Left cardiac atrium (tissue), 4 donors: ENCODE measurements around the gene SNTG2. TPM values are rescaled to one million over a fixed set of nuclear protein-coding genes. Genes with fewer than 3 reads are reported as not detected.

Source experiments
- ATAC-seq, 2 donors: fragments of 200-7000 bp; cut with Tn5 transposase; one replicate each; pipeline ENCODE4 v1.9.1; 2020; ENCODE audit warnings: mild to moderate bottlenecking in 2 of 2, moderate library complexity in 2 of 2
- DNase-seq: peaks from one replicate; pipeline ENCODE4 v3.0.0-alpha.2; 2020
- intact Hi-C, 2 donors: fragments of 100-400 bp; cut with DNase I; formaldehyde crosslinking; loops; one replicate each; pipeline versions ENCODE4 v1.14.1 to v1.15.1; 2022 to 2023
- total RNA-seq, 2 donors: library from RNA; stranded (reverse); fragmentation: NEBNext Ultra II Directional; extraction: Animal tissue kit (Norgen Biotek cat#: 25700); gene quantifications; one replicate each; pipeline ENCODE4 v1.2.1, GENCODE V29; 2021
- donor health status: DM: no; HTN: yes; CAD: no.
- donor health status: DM: no; HTN: yes; CAD: no; lungs with severe emphysema.
- donor health status: DM: yes; HTN: yes; CAD: no.
- donor health status: Dilated cardiomyopathy.

Gene SNTG2
- total RNA-seq, 2 donors from 2014 or later = 1.6 to 2.9 TPM

- ATAC-seq (no peak), DNase-seq (no peak)
- intact Hi-C loops = no loop called here
Measured at GRCh38 chr2:979069-979928, 28.6 kb downstream of the SNTG2 start.

- intact Hi-C loops = no loop called here
Measured at GRCh38 chr2:980176-980575, 29.5 kb downstream of the SNTG2 start.

GRCh38 chr2:981258-981657, 30.6 kb downstream of the SNTG2 start:
- ATAC-seq = no peak
- intact Hi-C loops = no loop called here
- DNase-seq = no peak

More at GRCh38 chr2:980176-980575, 29.5 kb downstream of the SNTG2 start:
- DNase-seq (no peak), ATAC-seq (no peak)

GRCh38 chr2:981759-982158, 31.1 kb downstream of the SNTG2 start:
- ATAC-seq (no peak), DNase-seq (no peak)
- intact Hi-C loops = no loop called here

- no peak for DNase-seq
- intact Hi-C loops = no loop called here
- ATAC-seq = no peak
Measured at GRCh38 chr2:985317-985898, 34.8 kb downstream of the SNTG2 start.

- DNase-seq = no peak
- ATAC-seq = no peak
- intact Hi-C loops = no loop called here
Measured at GRCh38 chr2:987789-988188, 37.1 kb downstream of the SNTG2 start.

- DNase-seq = no peak
- intact Hi-C loops = no loop called here
Measured at GRCh38 chr2:989781-990467, 39.3 kb downstream of the SNTG2 start.

GRCh38 chr2:990970-991369, 40.3 kb downstream of the SNTG2 start:
- ATAC-seq = no peak
- DNase-seq = no peak
- intact Hi-C loops = no loop called here

More at GRCh38 chr2:989781-990467, 39.3 kb downstream of the SNTG2 start:
- no peak for ATAC-seq

- intact Hi-C loops = no loop called here
- ATAC-seq (no peak), DNase-seq (no peak)
Measured at GRCh38 chr2:1002350-1002749, 51.7 kb downstream of the SNTG2 start.

GRCh38 chr2:1004398-1004797, 53.7 kb downstream of the SNTG2 start:
- ATAC-seq (no peak), DNase-seq (no peak)
- intact Hi-C loops = no loop called here

- intact Hi-C loops = no loop called here
- ATAC-seq (peak; percentile 63 to 73), DNase-seq (no peak)
Measured at GRCh38 chr2:1010415-1010930, 59.8 kb downstream of the SNTG2 start.

- ATAC-seq = no peak
- DNase-seq = no peak
- intact Hi-C loops = no loop called here
Measured at GRCh38 chr2:1011006-1011405, 60.4 kb downstream of the SNTG2 start.

GRCh38 chr2:1011985-1012384, 61.3 kb downstream of the SNTG2 start:
- intact Hi-C loops = no loop called here
- DNase-seq = no peak
- no peak for ATAC-seq

- no peak for DNase-seq
- intact Hi-C loops = no loop called here
- ATAC-seq = no peak
Measured at GRCh38 chr2:1014802-1015201, 64.2 kb downstream of the SNTG2 start.

GRCh38 chr2:1016500-1016899, 65.9 kb downstream of the SNTG2 start:
- DNase-seq (no peak), ATAC-seq (no peak)
- intact Hi-C loops = no loop called here

- ATAC-seq = no peak
- intact Hi-C loops = no loop called here
Measured at GRCh38 chr2:1017827-1018226, 67.2 kb downstream of the SNTG2 start.

GRCh38 chr2:1020206-1020605, 69.6 kb downstream of the SNTG2 start:
- intact Hi-C loops = no loop called here
- ATAC-seq (no peak), DNase-seq (no peak)

More at GRCh38 chr2:1017827-1018226, 67.2 kb downstream of the SNTG2 start:
- no peak for DNase-seq

- intact Hi-C loops = no loop called here
- no peak for DNase-seq
- ATAC-seq = no peak
Measured at GRCh38 chr2:1022178-1022577, 71.5 kb downstream of the SNTG2 start.

- ATAC-seq = no peak
- intact Hi-C loops = no loop called here
- DNase-seq = no peak
Measured at GRCh38 chr2:1024981-1025380, 74.3 kb downstream of the SNTG2 start.

- intact Hi-C loops = no loop called here
- ATAC-seq = no peak
- DNase-seq = no peak
Measured at GRCh38 chr2:1026141-1026540, 75.5 kb downstream of the SNTG2 start.
